Subcutaneous adipose tissue (tissue), 4 donors: ENCODE results near the gene THRA. TPM values are rescaled to one million over a fixed set of nuclear protein-coding genes. Genes with fewer than 3 reads are reported as not detected.

Experiments used
- total RNA-seq, 4 donors: library from RNA; depleted of rRNA; stranded (reverse); fragments of >200 nt; gene quantifications; one replicate each; pipeline ENCODE4 v1.1.0, GENCODE V29; 2016
- TF ChIP-seq, protein P1 (sequence below): fragments of 450-650 bp; IDR thresholded peaks from one replicate; pipeline ENCODE4 v1.5.1; 2016; ENCODE audit warnings: low read depth, mild to moderate bottlenecking, control low read depth, antibody characterized with exemption, moderate library complexity

The THRA gene
- total RNA-seq, 4 donors from 2014 or later, result 35.7 to 81.2 (median 47.1) TPM

- TF ChIP-seq, protein P1, sequence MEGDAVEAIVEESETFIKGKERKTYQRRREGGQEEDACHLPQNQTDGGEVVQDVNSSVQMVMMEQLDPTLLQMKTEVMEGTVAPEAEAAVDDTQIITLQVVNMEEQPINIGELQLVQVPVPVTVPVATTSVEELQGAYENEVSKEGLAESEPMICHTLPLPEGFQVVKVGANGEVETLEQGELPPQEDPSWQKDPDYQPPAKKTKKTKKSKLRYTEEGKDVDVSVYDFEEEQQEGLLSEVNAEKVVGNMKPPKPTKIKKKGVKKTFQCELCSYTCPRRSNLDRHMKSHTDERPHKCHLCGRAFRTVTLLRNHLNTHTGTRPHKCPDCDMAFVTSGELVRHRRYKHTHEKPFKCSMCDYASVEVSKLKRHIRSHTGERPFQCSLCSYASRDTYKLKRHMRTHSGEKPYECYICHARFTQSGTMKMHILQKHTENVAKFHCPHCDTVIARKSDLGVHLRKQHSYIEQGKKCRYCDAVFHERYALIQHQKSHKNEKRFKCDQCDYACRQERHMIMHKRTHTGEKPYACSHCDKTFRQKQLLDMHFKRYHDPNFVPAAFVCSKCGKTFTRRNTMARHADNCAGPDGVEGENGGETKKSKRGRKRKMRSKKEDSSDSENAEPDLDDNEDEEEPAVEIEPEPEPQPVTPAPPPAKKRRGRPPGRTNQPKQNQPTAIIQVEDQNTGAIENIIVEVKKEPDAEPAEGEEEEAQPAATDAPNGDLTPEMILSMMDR, result no peak
Measured at GRCh38 chr17:40084477-40084876, 21.7 kb downstream of the THRA start.

DNA sequence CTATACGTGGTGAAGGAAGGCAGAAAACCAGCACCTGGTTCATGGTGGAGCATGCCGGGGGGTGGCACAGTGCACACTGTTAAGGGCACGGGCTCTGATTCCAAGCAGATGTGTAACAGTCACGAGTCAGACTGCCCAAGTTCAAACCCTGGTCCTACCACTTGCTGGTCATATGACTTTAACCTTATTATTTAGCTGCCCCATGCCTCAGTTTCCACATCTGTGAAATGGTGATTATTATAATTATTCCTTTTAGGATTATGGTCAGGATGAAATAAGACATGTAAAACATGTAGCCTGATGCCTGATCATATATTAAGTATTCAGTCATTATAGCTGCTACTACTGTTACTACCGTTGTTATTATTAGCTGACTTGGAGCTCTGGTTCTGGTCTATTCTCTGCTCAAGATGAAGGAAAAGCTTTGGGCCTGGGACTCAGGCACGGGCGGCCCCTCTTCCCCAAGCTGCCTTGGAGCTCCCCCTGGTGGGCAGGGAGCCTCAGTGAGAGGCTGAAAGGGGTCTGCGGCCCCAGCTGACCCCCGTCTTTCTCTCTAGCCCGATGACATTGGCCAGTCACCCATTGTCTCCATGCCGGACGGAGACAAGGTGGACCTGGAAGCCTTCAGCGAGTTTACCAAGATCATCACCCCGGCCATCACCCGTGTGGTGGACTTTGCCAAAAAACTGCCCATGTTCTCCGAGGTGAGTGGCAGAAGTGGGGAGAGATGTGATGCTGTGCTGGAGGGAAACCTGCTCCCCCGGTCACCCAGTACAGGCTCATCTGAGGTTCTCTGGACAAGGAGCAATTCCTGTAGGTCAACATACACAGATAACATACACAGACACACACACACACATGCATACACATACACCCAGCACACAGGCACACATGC lies 23.6 kb downstream of the THRA start:
- TF ChIP-seq, protein P1, result no peak

GRCh38 chr17:40087049-40087794 lies 24.5 kb downstream of the THRA start:
- TF ChIP-seq, protein P1, result no peak

GRCh38 chr17:40087903-40088718 lies 25.3 kb downstream of the THRA start:
- TF ChIP-seq, protein P1, result no peak

DNA sequence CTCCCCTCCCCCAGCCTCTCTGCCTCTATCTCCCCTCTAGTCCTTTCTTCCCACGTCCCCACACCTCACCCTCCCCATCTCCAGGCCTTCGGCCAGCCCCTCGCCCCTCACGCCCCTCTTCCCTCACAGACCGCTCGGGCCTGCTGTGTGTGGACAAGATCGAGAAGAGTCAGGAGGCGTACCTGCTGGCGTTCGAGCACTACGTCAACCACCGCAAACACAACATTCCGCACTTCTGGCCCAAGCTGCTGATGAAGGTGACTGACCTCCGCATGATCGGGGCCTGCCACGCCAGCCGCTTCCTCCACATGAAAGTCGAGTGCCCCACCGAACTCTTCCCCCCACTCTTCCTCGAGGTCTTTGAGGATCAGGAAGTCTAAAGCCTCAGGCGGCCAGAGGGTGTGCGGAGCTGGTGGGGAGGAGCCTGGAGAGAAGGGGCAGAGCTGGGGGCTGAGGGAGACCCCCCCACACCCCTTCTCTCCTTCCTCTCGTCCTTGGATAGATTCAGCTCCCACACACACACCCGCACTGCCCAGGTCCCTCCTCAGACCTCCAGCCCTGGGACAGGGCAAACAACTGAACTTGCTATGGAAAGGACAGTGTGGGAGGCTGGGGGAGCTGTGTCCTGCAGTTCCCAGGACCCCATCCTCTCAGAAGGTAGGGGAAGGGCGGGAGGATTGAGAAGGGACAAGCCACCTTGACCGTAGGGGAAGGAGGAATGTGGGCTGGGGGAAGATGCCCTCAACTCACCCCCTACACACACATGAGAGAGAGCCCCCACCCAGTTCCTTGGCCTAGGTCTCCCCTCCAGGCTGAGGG lies 26.5 kb downstream of the THRA start:
- TF ChIP-seq, protein P1, result no peak

- TF ChIP-seq, protein P1, result no peak
Measured at GRCh38 chr17:40090237-40091119, 27.7 kb downstream of the THRA start.
